GM18511 (cell line): Measurements from ENCODE around the gene MEGF6.

Experiments used
- ATAC-seq: cut with Tn5 transposase; IDR thresholded peaks from one replicate; pipeline ENCODE4 v1.9.1; 2021; ENCODE audit warnings: mild to moderate bottlenecking, moderate library complexity; ENCODE audit not compliant: unreplicated experiment

Gene MEGF6

DNA sequence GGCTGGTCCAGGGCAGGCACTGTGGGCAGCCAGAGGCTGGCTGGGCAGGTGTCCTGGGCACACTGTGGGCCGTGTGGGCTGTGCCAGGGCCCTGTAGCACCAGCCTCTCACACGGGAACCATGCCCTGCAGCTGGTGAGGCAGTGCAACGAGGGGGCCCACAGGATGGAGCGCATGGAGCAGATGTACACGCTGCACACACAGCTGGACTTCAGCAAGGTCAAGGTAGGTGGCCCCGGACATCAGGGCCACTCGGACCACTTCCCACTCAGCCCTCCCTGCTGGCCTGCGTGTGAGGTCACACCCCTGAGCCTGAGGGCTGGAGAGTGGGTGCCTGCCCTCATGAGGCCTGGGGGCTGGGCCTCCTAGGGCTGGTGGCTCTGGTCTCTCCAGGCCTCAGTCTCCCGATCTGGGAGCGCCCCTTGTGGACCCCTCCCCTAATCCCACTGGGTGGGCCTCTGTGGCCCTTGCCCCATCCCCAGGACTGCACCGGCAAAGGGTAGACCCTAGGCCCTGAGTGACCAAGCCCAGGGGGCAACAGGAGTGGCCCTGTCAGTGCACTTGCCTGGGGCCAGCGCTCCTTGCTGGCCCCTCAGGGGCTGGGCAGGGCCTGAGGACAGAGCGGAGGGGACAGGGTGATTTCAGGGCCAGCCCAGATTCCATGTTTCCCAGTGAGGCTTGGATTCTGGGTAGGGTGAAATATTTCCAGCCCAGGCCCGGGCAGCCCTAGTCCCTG, 135.3 kb downstream of the MEGF6 start:
- ATAC-seq: no peak

DNA sequence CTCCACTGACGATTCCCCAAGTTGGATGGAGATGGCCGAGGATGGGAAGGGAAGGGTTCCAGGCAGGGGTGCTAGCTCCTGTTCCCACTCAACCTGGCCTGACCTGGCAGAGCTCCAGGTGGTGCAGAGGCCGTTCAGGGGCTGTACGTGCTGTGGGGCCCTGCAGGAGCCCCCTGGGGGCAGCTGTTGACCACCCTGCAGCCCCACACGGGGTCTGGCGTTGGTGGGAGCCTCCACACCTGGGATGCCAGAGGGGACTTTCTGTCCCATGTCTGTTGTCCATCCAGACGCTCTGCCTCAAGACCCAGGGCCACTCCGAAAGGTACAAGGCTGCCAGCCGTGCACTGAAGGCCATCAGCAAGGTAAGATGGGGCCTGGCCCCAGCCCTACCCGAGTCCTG, 136.9 kb downstream of the MEGF6 start:
- no peak for ATAC-seq

DNA sequence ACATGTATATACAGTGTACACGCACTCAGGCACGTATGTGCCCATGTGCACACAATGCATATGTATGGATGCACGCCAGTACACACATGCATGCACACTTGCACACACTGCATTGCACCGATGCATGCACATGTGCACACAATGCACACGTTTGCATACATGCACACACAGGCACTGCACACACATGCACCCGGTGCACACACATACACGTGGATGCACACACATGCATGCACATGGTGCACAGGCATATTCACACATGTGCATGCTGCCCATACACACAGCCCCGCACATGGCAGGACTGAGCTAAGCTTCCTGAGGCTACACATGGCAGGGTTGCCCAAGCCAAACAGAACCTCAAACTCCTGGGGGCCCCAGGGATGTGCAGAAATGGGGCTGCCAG, 137.3 kb downstream of the MEGF6 start:
- no peak for ATAC-seq

DNA sequence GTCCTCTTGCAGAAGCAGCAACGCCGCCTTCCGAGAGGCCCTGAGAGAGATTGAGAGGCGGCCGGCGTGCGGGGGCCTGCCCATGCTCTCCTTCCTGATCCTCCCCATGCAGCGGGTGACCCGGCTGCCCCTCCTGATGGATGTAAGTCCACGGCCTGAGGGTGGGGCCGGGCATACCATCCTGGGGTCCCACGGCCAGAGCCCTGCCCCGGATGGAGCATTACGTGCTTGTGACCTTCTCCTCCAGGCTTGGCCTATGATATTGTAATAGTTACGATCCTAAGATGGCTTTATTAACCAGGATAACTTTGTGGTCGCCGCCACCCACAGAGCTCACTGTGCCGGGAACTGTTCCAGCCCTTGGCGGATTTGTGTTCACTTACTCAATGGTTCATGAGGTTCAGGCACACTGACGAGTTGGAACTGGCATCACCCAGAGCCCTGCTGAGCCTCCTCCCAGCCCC, 137.9 kb downstream of the MEGF6 start:
- no peak for ATAC-seq

DNA sequence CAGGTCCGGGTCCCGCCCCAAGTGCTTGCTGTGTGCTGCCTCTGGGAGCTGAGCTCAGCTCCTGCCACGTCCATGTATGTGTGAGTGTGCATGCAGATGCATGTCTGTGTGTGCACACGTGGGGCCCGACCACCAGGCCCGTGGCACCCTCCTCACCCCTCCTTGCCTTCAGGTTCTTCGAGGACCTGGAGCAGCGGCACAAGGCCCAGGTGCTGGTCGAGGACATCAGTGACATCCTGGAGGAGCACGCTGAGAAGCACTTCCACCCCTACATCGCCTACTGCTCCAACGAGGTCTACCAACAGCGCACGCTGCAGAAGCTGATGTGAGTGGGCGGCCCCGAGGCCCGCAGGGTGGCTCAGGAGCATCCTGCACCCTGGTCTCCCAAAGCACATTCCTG, 138.4 kb downstream of the MEGF6 start:
- no peak for ATAC-seq

DNA sequence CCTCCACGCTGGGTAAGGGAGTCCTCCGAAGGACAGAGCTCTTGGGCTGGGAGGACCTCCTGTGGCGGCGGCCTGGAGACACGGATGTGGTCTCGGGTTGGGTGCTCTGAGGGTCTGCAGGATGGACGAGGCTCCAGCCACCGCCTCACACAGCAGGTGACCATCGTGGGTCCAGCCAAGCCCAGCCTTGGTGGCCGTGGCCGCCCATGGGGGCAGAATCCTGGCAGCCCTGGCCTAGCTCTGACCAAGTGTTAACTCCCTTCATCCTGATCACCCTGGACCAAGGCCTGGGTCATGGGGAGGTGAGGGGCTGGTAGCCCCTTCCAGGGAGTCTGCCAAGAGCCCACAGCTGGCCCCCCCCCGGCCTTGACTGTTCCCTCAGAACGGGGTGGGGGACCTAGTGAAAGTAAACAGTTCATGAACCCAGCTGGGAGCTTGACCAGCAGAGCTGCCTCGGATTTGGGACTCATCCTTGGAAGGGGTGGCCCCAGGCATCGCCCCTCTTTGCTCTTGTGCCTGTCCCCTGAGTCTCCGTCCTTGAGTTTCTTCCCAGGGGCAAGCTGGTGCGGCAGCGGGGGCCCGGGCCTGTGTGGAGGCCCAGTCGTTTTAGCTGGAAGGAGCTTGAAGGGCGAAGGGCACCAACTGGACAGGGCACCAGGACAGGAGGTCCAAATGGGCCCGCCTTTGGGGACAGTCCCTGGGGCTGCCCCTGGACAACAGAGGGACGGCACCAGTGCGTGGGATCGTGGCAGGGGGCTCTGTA, 139.0 kb downstream of the MEGF6 start:
- no peak for ATAC-seq

DNA sequence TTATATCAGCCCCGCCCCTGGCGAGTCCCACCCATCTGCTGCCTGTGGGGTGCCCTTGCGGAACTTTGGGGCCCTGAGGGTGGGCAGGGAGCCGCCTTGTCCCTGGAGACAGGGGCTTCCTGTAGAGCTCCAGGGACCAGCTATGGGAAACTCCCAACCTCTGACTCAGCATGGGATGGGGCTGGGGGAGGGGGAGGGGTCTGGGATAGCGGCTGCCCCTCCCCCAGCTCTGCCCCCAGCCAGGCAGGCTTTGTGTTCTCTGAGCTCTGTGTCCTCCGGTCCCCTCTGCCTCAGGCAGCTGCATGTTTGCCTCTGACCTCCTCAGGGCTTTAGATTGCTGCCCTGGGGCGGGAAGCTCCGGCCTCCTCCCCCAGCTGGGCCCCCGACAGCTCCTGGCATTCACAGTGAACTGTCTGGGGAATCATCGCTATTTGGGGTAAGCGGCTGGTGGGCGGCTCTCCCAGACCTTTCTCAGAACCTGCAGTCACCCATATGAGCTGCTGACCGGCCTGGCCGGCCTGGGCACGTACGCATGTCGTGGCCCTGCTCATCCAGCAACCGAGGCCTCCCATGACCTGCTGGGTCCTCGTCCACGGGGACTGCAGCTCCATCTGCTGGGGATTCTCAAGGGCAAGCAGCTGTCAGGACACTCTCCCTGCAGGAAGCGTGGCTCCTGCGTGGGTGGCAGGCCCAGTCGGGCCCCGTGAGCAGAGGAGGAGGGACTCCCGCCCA, 139.8 kb downstream of the MEGF6 start:
- no peak for ATAC-seq

DNA sequence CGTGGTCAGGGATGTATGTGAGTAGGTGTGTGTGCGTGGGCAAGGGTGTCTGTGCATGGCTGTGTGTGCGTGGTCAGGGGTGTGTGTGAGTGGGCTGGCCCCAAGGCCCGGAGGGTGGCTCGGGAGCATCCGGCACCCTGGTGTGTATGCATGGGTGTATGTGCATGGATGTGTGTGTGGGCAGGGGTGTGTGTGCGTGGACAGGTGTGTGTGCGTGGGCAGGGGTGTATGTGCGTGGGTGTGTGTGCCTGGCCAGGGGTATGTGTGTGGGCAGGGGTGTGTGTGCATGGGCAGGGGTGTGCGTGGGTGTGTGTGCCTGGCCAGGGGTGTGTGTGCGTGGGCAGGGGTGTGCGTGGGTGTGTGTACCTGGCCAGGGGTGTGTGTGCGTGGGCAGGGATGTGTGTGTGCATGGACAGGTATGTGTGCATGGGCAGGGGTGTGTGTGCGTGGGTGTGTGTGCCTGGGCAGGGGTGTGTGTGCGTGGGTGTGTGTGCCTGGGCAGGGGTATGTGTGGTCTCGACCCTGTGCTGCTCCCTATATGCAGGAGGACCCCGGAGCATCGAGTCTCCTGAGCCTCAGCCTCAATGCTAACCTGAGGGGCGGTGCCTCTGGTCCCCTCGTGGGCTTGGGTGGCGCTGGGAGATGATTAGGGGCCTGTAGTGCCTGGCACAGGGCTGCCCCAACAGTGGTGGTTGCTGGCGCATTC, 140.5 kb downstream of the MEGF6 start:
- no peak for ATAC-seq

DNA sequence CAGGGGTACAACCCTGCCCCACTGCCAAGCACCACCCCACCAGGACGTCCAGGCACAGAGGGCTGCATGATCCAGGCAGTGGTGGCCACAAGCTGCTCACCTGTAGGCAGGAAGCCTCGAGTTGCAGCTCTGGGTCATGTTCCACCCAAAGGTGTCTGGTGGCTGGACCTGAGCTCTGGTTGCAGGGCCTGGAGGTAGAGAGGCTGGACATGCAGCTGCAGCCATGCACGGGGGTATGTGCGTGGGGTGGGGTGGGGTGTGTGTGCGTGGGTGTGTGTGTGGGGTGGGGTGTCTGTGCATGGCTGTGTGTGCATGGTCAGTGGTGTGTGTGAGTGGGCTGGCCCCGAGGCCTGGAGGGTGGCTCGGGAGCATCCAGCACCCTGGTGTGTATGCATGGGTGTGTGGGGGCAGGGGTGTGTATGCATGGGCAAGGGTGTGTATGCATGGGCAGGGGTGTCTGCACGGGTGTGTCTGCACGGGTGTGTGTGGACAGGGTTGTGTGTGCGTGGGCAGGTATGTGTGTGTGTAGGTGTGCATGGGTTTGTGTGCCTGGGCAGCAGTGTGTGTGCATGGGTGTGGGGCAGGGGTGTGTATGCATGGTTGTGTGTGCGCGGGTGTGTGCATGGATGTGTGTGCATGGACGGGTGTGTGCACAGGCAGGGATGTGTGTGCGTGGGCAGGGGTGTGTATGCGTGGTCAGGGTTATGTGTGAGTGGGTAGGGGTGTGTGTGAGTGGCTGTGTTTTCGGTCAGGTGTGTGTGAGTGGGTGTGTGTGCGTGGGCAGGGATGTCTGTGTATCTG, 141.3 kb downstream of the MEGF6 start:
- no peak for ATAC-seq

DNA sequence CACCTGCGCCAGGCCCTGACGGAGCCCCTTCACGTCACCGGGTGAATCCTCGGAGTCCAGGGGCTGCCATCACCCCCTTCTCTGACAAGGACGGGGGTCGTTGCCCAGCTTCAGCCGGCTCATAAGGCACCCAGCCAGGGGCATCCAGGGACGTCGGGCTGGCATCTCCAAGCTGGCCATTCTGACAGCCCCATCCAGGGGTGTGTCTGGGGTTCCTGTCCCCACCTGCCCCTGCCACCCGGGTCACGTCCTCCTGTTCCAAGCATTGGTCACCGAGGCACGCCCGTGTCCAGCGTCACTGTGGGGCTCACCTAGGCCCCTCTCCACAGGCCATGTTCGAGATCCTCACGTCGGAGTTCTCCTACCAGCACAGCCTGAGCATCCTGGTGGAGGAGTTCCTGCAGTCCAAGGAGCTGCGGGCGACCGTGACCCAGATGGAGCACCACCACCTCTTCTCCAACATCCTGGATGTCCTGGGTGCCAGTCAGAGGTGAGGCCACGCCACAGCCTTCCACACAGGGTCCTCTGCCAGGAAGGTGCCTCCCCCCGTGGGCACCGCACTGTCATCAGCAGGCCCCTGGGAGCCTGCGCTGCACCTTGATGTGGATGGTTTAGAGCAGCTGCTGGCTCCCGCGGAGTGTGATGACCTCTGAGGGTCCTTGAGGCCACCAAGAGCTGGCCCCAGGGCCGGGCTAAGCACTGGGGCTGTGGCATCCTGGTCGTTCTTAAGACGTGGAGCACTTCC, 142.0 kb downstream of the MEGF6 start:
- ATAC-seq: no peak

DNA sequence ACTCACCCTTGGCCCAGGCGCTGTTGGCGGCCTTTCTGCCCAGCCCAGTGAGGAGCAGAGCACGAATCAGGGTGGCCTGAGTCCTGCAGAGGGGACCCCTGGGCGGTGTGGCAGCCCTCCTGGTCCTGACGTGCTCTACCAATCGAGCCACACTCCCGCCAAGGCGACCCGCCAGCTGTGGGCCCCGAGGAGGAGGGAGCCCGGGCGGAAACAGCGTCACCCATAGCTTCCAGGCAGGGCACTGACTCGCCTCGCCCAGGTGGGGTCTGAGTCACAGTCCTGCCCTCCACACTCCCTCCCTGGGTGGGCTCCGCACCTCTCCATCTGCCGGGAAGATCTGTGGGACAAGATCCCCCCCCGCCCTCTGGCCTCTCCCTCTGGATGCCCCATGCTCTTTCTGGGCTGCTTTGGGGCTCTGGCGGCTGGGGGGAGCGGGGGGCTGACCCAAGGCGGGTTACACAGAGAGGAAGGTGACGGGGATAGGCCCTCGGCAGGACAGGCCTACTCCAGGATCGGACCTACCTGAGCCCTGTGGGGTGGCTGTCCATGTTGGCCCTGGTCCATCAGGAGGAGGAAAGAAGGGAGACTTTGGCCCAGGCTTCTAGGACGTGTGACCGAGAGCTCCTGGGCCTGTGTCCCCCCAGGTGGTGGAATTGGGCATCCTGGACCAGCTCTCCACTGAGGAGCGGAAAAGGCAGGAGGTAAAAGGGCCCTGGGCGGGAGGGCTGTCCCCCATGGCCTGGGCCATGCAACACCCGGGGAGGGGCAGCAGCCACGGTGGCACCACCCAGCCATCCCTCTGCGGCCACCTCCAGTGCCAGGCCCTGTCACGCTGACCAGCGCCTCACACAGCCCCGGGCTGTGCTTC, 142.8 kb downstream of the MEGF6 start:
- no peak for ATAC-seq

DNA sequence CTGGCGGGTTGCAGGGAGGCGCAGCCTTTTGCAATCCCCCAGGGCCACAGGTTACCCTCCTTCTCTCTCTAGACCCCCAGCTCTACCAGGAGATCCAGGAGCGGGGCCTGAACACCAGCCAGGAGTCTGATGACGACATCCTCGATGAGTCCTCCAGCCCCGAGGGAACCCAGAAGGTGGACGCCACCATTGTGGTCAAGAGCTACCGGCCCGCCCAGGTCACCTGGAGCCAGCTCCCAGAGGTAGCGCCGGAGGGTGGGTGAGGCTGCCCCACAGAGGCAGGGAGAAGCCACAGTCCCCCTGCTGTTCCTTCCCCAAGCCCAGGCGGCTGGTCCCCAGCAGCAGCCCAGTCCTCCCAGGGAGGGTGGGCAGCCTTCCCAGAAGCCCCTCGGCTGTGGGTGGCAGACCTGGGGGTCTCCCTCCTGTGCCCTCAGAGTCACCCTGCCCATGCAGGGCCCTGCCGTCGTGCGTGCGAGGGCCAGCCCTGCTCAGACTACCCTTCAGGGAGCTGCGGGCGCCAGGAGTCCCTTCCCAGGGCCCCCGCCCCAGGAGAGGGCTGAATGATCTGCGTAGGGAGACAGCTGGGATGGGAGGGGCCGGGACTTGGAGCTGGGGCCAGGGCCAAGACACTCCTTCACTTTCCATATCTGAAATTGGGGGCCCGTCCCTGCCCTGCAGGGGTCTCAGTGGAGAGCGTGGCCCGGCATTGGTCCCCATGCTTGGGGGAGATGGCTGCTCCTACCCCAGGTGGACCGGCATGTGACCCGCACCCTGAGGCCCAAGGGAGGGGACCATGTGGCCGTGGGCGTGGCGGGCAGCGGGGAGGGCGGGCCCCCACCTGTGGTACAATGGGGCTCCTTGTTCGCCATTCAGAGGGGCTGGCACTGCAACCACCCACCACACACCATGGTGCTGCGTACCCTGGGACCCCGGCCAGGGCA, 143.9 kb downstream of the MEGF6 start:
- no peak for ATAC-seq

DNA sequence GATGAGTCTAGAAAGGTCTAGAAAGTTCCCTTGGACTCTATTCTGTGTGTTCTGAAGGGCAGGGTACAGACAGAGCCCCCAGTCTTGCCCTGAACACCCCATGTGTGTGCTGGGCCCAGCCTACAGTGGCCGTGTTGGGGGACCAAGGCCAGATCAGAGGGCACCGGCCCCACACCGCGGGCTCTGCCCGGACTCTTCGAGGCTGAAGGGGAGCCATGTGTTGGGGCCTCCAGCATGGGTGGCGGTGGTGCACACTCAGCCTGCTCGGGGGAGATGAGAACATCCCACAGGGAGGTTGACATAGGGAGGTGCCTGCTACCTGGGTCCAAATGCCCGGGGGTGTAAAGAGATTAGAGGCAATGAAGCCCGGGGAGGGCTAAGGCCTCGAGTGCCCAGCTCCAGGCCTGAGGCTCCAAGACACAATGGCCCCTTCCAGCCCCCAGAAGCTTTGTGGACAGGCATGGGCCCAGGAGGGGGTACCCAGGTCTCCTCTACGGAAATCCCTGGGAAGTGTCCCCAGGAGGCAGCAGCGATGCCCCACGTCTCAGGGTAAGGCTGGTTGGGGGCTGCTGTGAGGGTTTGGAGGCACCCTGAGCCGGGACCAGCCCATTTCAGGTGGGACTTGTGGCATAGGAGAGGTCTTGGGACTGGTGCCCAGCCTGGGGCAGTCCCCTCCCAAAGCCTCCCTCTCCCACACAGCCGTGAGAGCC, 144.8 kb downstream of the MEGF6 start:
- no peak for ATAC-seq

DNA sequence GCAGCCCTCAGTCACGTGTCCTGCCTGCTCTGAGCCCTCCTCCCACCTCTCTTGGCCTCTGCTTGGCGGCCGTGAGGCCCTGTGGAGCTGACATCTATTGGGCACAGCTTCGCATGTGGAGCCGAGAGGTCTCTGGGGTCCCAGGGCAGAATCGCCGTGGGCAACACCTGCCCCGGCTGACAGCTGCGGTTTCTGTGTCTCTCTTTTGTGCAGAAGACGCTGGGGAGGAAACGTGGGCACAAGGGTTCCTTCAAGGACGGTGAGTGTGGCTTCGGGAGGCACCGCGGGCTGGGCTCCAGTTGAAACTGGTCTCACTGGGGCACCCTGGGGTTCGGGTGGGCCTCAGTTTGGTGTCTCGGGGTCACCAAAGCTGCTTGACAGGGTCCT, 145.4 kb downstream of the MEGF6 start:
- ATAC-seq: no peak

DNA sequence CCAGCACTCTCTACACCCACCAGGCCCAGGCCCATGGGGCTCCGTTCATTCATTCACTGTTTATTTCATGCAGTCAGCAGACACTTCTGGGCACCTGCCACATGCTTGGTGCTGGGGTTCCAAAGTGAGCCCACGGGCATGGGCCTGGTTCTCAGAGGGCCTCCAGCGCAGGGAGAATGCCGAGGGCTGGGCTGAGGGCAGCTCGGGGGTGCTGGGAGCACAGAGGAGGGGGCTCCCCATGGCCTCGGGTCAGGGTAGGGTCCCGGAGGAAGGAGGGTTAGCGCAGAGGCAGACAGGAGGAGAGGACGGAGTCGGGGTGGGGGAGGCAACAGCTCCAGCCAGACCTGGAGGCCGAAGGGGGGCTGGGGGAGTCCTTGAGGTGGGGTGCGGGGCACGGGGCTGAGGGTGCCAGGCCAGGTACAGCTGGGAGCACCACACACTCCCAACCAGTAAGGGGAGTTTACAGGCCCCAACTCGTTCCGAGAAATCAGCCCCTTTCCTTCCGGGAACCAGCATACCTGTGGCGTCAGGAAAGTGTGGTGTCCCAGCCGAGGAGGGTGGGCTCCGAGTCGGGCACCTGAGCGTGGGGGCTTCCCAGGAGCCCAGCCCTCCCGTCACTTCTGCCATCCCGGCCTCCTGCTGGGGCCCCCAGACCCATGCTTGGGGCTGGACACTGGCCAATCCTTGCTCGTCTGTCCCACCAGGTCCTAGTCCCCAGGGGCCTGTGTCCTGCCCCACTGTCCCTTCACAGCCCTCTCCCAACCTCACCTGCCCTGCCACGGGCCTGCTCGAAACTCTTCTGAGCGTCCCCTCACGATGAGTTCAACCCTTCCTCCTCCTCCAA, 146.0 kb downstream of the MEGF6 start:
- ATAC-seq: no peak

DNA sequence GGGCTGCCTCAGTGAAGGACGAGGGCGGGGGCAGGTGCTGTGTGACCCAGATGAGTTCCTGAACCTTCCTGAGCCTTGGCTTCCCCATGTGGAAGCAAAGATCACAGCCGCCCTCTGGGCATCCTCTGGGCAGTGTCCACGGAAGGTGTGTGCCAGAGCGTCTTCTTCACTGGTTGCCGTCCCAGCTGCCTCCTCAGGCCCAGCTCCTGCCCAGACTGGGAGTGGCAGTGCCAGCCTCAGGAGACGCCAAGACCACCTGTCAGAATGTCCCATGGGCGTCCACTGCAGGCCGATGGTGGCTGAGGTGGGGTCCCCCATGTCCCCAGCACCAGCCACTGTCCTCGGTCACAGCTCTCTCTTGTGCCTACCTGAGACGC, 146.7 kb downstream of the MEGF6 start:
- no peak for ATAC-seq
